Naive thymus-derived CD4-positive, alpha-beta T cell (primary cell): Measurements from ENCODE around the gene SLC46A2. TPM values are rescaled to one million over a fixed set of nuclear protein-coding genes. Genes with fewer than 3 reads are reported as not detected.

ENCODE experiments used
- ATAC-seq: fragments of 150-1000 bp; cut with Tn5 transposase; 2 replicates; pipeline ENCODE4 v1.10.0; 2021; ENCODE audit warnings: mild to moderate bottlenecking, moderate library complexity
- CTCF ChIA-PET: fragments of 350-600 bp; sonication (Branson Sonifier 250); formaldehyde crosslinking; loops from one replicate; lab custom pipeline; 2021; ENCODE audit warnings: antibody characterized with exemption; lab: Charles Lee
- POLR2A ChIA-PET: fragments of 350-600 bp; sonication (Branson Sonifier 250); formaldehyde crosslinking; loops from one replicate; lab custom pipeline; 2021; ENCODE audit warnings: antibody characterized with exemption, inconsistent platforms; lab: Charles Lee
- DNase-seq, 9 donors: peaks; one replicate each; pipeline versions ENCODE4 v3.0.0 to v3.0.0-alpha.2; 2020 to 2022; ENCODE audit warnings: mixed read lengths in 1 of 9
- H3K27ac ChIP-seq: one replicate; pipeline ENCODE4 v1.7.0; 2013; ENCODE audit warnings: mild to moderate bottlenecking, low read depth, low read length, moderate library complexity
- H3K27me3 ChIP-seq, 2 donors: one replicate each; pipeline ENCODE4 v1.7.0; 2013; ENCODE audit warnings: low read length in 2 of 2, mild to moderate bottlenecking in 2 of 2, moderate library complexity in 2 of 2; ENCODE audit not compliant: control insufficient read depth in 2 of 2, insufficient read depth in 2 of 2
- H3K36me3 ChIP-seq, 3 experiments: 1 replicate in 2 of 3; 2 replicates in 1 of 3; pipeline ENCODE4 v1.7.0; 2013; ENCODE audit warnings: low read length in 3 of 3, mild to moderate bottlenecking in 3 of 3, moderate library complexity in 1 of 3; ENCODE audit not compliant: insufficient read depth in 3 of 3, control insufficient read depth in 2 of 3
- H3K4me1 ChIP-seq, 2 donors: one replicate each; pipeline ENCODE4 v1.7.0; 2013; ENCODE audit warnings: low read length in 2 of 2, mild to moderate bottlenecking in 2 of 2, moderate library complexity in 1 of 2; ENCODE audit not compliant: control insufficient read depth in 2 of 2, insufficient read depth in 2 of 2
- H3K4me3 ChIP-seq: 2 replicates; pipeline ENCODE4 v1.7.0; 2013; ENCODE audit warnings: mild to moderate bottlenecking, low read length
- H3K9me3 ChIP-seq, 3 experiments: 1 replicate in 2 of 3; 2 replicates in 1 of 3; pipeline ENCODE4 v1.7.0; 2013; ENCODE audit warnings: low read length in 3 of 3; ENCODE audit not compliant: control insufficient read depth in 2 of 3
- H3K27ac Mint-ChIP-seq, 9 donors: one replicate each; pipeline ENCODE4 v1.8.0; 2020 to 2022; ENCODE audit warnings: mixed read lengths in 9 of 9, mild to moderate bottlenecking in 8 of 9, moderate library complexity in 5 of 9, inconsistent platforms in 2 of 9
- H3K27me3 Mint-ChIP-seq, 5 donors: one replicate each; pipeline ENCODE4 v1.8.0; 2021 to 2022; ENCODE audit warnings: mixed read lengths in 5 of 5, mild to moderate bottlenecking in 1 of 5
- H3K36me3 Mint-ChIP-seq, 5 donors: one replicate each; pipeline ENCODE4 v1.8.0; 2020 to 2022; ENCODE audit warnings: mixed read lengths in 5 of 5, mild to moderate bottlenecking in 3 of 5, inconsistent platforms in 1 of 5
- H3K4me1 Mint-ChIP-seq, 7 donors: one replicate each; pipeline ENCODE4 v1.8.0; 2020 to 2022; ENCODE audit warnings: mixed read lengths in 7 of 7, mild to moderate bottlenecking in 3 of 7, inconsistent platforms in 1 of 7
- H3K4me3 Mint-ChIP-seq, 10 donors: one replicate each; pipeline ENCODE4 v1.8.0; 2020 to 2022; ENCODE audit warnings: mild to moderate bottlenecking in 10 of 10, mixed read lengths in 10 of 10, moderate library complexity in 6 of 10, inconsistent platforms in 2 of 10
- H3K9me3 Mint-ChIP-seq, 11 donors: one replicate each; pipeline ENCODE4 v1.8.0; 2020 to 2022; ENCODE audit warnings: mixed read lengths in 11 of 11, mild to moderate bottlenecking in 4 of 11, inconsistent platforms in 1 of 11, moderate library complexity in 1 of 11
- intact Hi-C, 2 donors: fragments of 100-400 bp; cut with micrococcal nuclease; formaldehyde crosslinking; loops; one replicate each; pipeline ENCODE4 v1.15.1; 2023
- polyA plus RNA-seq, 2 donors: library from polyadenylated mRNA; unstranded; fragments of 300-500 nt; fragmentation: Illumina TruSeq; gene quantifications; one replicate each; pipeline ENCODE4 v1.2.3, GENCODE V29; 2021
- total RNA-seq, 6 experiments: library from RNA in 5 of 6; stranded (reverse) in 5 of 6; gene quantifications; 1 replicate in 5 of 6; 2 replicates in 1 of 6; pipeline ENCODE4 v1.2.3 and lab custom pipeline; 2021 to 2026

SLC46A2 gene
- total and polyA plus RNA-seq, 7 experiments from 2014 or later = 0.12 to 4.1 (median 0.27) TPM; not detected in 4

DNA sequence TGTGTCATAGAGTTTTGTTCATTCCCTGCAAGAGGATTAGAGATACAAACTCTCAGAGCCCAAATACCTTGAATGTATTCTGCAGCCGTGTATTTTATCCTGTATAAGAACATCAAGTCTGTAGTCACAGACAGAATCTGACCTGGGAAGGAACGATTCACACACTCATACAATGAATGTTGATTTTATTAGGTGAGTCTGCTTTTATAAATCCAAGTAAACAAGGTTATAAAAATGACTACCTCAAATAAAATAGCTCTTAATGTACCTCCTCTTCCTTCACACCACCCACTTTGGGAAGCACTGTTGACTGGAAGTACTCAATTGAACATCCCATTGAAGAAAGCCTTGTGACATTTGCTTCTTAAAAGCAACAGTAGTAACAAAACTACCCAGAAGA, 11.9 kb downstream of the SLC46A2 start:
- H3K27me3 Mint-ChIP-seq = peaks cover 0 to 3% (median 0%) of the 10 kb centered on the region in 5 donors
- ATAC-seq = no peak
- Histone ChIP-seq H3K9me3 (no peaks in the 10 kb centered on the region), H3K27ac (no peak overlapping the region), H3K27me3 (no peaks in the 10 kb centered on the region), H3K4me1 (no peaks in the 10 kb centered on the region), H3K4me3 (no peak overlapping the region), H3K36me3 (no peaks in the 10 kb centered on the region)
- no peak for DNase-seq
- H3K27ac Mint-ChIP-seq = no peak overlapping the region
- H3K4me1 Mint-ChIP-seq = no peaks in the 10 kb centered on the region
- H3K9me3 Mint-ChIP-seq = peaks cover 0 to 6% (median 0%) of the 10 kb centered on the region in 11 donors
- peaks cover 1 to 50% (median 25%) of the 10 kb centered on the region in 5 donors for H3K36me3 Mint-ChIP-seq
- ChIA-PET CTCF (no interaction called here), POLR2A (no interaction called here)
- intact Hi-C loops = no loop called here
- no peak overlapping the region for H3K4me3 Mint-ChIP-seq

DNA sequence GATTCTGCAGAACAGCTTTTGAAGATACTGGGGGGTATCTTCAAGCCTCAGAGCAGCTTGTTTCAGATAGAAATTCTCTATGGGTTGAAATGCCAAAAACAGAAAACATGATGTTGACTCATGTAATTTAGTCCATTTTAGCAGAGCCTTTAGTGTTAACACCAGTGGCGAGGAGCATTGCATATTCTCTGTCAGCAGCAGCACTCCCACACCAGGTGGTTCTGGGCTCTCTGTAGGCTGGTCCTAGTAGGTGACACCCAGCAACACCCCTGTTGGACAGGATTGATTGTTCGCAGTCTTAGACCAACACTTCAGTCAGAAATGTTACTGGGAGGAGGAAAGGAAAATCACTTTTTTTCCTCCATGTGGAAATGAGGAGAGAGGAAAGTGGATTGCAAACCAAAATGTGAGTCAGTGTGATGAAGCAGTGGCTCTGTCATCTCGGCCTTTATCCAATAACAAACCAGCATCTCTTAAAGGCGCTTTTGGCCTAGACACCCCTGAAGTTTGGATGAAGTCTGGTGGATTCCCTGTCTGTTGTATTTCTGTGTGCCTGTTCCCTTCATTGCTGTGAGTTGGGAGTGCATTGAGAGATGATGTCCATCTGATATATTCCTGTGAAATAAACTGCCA, 16.8 kb downstream of the SLC46A2 start:
- Histone ChIP-seq H3K4me1 (no peaks in the 10 kb centered on the region), H3K9me3 (no peaks in the 10 kb centered on the region), H3K36me3 (peaks cover 0 to 13% (median 0%) of the 10 kb centered on the region in 3 experiments), H3K4me3 (no peak overlapping the region), H3K27me3 (no peaks in the 10 kb centered on the region), H3K27ac (no peak overlapping the region)
- Mint-ChIP-seq H3K36me3 (peaks cover 4 to 74% (median 35%) of the 10 kb centered on the region in 5 donors), H3K27me3 (no peaks in the 10 kb centered on the region), H3K9me3 (peaks cover 0 to 6% (median 0%) of the 10 kb centered on the region in 11 donors), H3K4me1 (peaks cover 0 to 3% (median 0%) of the 10 kb centered on the region in 7 donors), H3K4me3 (no peak overlapping the region), H3K27ac (no peak overlapping the region)
- CTCF ChIA-PET = no interaction called here
- DNase-seq (no peak), ATAC-seq (no peak)
- POLR2A ChIA-PET = no interaction called here
- intact Hi-C loops = no loop called here

DNA sequence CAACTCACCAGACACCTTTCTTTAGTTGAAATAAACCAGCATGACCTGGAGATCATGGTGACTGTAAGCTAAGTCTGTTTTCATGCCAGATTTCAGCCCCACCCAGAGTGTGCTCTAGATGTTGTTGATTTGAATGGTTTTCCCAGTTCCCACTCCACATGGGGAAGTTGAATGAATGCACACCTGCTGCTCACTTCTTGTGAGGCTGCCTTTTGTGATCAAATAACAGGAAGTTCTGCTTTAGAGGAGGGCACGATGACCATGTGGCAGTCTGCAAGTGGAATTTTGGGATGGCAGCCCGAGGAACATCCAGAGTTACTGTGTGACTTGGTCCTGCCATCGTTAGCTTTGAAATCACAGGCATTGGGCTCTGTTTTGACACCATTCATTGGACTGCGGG, 18.7 kb downstream of the SLC46A2 start:
- no peak for DNase-seq
- Histone ChIP-seq H3K36me3 (peaks cover 0 to 20% (median 0%) of the 10 kb centered on the region in 3 experiments), H3K4me1 (no peaks in the 10 kb centered on the region), H3K27me3 (no peaks in the 10 kb centered on the region), H3K27ac (no peak overlapping the region), H3K4me3 (no peak overlapping the region), H3K9me3 (no peaks in the 10 kb centered on the region)
- Mint-ChIP-seq H3K27ac (no peak overlapping the region), H3K27me3 (no peaks in the 10 kb centered on the region), H3K4me1 (peaks cover 0 to 7% (median 0%) of the 10 kb centered on the region in 7 donors), H3K4me3 (no peak overlapping the region), H3K9me3 (peaks cover 0 to 6% (median 0%) of the 10 kb centered on the region in 11 donors), H3K36me3 (peaks cover 7 to 75% (median 44%) of the 10 kb centered on the region in 5 donors)
- ChIA-PET POLR2A (no interaction called here), CTCF (no interaction called here)
- intact Hi-C loops = no loop called here
- ATAC-seq = no peak

DNA sequence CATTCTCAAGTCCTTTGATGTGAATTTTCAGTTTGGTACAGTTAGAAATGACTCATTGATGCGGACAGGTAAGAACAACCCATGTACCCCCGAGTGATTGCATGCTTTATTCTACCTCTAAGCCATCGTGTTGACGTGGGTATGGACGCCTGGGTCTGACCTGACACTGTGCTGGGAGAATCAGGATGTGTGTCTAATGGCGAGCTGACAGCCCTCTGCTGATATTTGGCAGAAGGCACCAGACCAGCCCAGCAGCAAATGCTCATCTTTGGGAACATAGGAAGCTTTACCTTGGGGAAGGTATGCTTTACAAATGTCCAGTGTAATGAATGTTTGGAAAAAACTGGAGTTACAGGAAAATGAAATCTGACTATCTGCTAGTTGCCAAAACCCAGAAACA, 20.1 kb downstream of the SLC46A2 start:
- H3K9me3 Mint-ChIP-seq = no peaks in the 10 kb centered on the region
- intact Hi-C loops = no loop called here

DNA sequence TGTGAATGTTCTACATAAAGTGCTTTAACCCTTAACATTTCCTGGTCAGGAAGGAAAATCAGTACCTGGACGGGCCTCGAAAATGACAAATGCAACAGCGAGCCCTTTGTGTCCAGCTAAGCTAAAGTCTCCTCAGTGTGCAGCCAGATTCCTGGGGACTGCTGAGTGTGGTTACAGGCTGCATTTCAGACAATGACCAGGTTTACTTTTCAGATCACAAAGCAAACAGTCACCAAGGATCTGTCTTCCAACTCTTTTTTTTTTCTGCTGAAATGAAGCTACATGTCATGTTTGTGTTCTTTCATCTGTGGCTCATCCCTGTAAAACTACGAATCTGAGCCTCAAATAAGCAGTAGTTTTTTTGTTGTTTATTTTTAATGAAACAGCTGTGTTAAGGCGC, 20.8 kb downstream of the SLC46A2 start:
- Mint-ChIP-seq H3K4me3 (no peak overlapping the region), H3K36me3 (peaks cover 9 to 62% (median 34%) of the 10 kb centered on the region in 5 donors), H3K27me3 (no peaks in the 10 kb centered on the region), H3K4me1 (peaks cover 0 to 13% (median 0%) of the 10 kb centered on the region in 7 donors), H3K27ac (no peak overlapping the region), H3K9me3 (no peaks in the 10 kb centered on the region)
- no peak overlapping the region for H3K27ac ChIP-seq
- no peaks in the 10 kb centered on the region for H3K27me3 ChIP-seq
- CTCF ChIA-PET = no interaction called here
- H3K4me1 ChIP-seq = no peaks in the 10 kb centered on the region
- POLR2A ChIA-PET = no interaction called here
- ATAC-seq (no peak), DNase-seq (no peak)
- intact Hi-C loops = no loop called here
- H3K36me3 ChIP-seq = peaks cover 0 to 24% (median 0%) of the 10 kb centered on the region in 3 experiments
- H3K4me3 ChIP-seq = no peak overlapping the region
- H3K9me3 ChIP-seq = no peaks in the 10 kb centered on the region

More for the DNA sequence above, 20.1 kb downstream of the SLC46A2 start:
- ATAC-seq (no peak), DNase-seq (no peak)
- peaks cover 9 to 67% (median 37%) of the 10 kb centered on the region in 5 donors for H3K36me3 Mint-ChIP-seq
- Histone ChIP-seq H3K4me1 (no peaks in the 10 kb centered on the region), H3K27ac (no peak overlapping the region), H3K4me3 (no peak overlapping the region), H3K36me3 (peaks cover 0 to 20% (median 0%) of the 10 kb centered on the region in 3 experiments), H3K27me3 (no peaks in the 10 kb centered on the region), H3K9me3 (no peaks in the 10 kb centered on the region)
- no peak overlapping the region for H3K27ac Mint-ChIP-seq
- H3K27me3 Mint-ChIP-seq = no peaks in the 10 kb centered on the region
- ChIA-PET POLR2A (no interaction called here), CTCF (no interaction called here)
- H3K4me3 Mint-ChIP-seq = no peak overlapping the region
- H3K4me1 Mint-ChIP-seq = peaks cover 0 to 13% (median 0%) of the 10 kb centered on the region in 7 donors

DNA sequence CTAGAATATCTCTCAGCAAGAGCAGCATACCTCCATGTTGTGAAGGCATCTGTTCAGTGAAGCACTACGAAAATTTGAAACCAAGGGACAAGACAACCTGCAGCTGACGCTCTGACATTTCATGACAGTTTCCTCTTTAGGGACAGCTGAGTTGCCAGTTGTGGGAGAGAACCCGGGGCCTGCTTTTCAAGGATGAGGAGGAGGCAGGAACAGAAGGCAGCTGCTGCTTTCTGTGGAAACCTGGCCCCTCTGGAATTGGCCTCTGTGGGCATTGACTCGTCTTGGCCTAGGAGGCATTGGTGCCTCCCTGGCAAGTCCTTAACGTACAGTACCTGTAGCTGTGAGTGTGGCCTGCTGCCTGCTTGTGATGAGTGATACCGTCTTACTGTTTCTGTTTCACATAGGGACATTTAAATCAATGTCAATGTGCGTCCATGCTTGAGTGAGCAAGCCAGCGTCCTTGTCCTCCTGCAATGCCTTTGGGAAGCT, 21.6 kb downstream of the SLC46A2 start:
- intact Hi-C loops = no loop called here
- ATAC-seq = no peak
- H3K27ac ChIP-seq = no peak overlapping the region
- no peaks in the 10 kb centered on the region for H3K4me1 ChIP-seq
- no peaks in the 10 kb centered on the region for H3K27me3 Mint-ChIP-seq
- CTCF ChIA-PET = no interaction called here
- no peak overlapping the region for H3K27ac Mint-ChIP-seq
- no peak overlapping the region for H3K4me3 ChIP-seq
- peaks cover 0 to 13% (median 0%) of the 10 kb centered on the region in 7 donors for H3K4me1 Mint-ChIP-seq
- H3K36me3 ChIP-seq = peaks cover 0 to 29% (median 0%) of the 10 kb centered on the region in 3 experiments
- no peak for DNase-seq
- no peak overlapping the region for H3K4me3 Mint-ChIP-seq
- no peaks in the 10 kb centered on the region for H3K9me3 Mint-ChIP-seq
- POLR2A ChIA-PET = no interaction called here
- peaks cover 9 to 62% (median 35%) of the 10 kb centered on the region in 5 donors for H3K36me3 Mint-ChIP-seq
- no peaks in the 10 kb centered on the region for H3K9me3 ChIP-seq
- no peaks in the 10 kb centered on the region for H3K27me3 ChIP-seq

DNA sequence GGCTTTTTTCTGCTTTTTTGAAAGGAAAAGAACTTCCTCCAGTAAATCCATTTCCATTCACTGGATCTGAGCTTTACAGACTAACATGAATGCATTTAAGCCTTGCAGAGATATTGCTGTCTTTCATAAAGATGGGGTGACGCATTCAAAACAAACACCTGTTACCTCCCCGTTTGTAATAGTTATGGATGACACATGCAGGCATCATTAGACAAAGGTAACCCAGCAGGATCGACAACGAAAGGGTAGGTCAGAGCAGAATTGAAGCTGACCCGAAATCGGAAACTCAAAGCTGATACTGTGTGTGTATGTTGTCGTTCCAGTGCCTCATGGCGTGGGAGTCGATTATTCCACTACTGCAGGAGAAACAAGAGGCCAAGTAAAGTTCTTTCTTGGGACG, 22.2 kb downstream of the SLC46A2 start:
- Histone ChIP-seq H3K4me3 (no peak overlapping the region), H3K9me3 (no peaks in the 10 kb centered on the region), H3K4me1 (no peaks in the 10 kb centered on the region), H3K27ac (no peak overlapping the region), H3K27me3 (no peaks in the 10 kb centered on the region), H3K36me3 (peaks cover 0 to 29% (median 0%) of the 10 kb centered on the region in 3 experiments)
- ChIA-PET POLR2A (no interaction called here), CTCF (no interaction called here)
- Mint-ChIP-seq H3K27ac (no peak overlapping the region), H3K4me1 (peaks cover 0 to 14% (median 0%) of the 10 kb centered on the region in 7 donors), H3K27me3 (no peaks in the 10 kb centered on the region), H3K36me3 (peaks cover 11 to 64% (median 39%) of the 10 kb centered on the region in 5 donors), H3K4me3 (no peak overlapping the region), H3K9me3 (no peaks in the 10 kb centered on the region)
- DNase-seq (no peak), ATAC-seq (no peak)
- intact Hi-C loops = no loop called here
